Measurements from ENCODE around the gene KRTAP4-6.
"Not testable (repeated sequence)": the region's sequence is repeated elsewhere in the genome, so short reads cannot be mapped to it uniquely, and the experiment has no call there.

KRTAP4-6 gene

DNA sequence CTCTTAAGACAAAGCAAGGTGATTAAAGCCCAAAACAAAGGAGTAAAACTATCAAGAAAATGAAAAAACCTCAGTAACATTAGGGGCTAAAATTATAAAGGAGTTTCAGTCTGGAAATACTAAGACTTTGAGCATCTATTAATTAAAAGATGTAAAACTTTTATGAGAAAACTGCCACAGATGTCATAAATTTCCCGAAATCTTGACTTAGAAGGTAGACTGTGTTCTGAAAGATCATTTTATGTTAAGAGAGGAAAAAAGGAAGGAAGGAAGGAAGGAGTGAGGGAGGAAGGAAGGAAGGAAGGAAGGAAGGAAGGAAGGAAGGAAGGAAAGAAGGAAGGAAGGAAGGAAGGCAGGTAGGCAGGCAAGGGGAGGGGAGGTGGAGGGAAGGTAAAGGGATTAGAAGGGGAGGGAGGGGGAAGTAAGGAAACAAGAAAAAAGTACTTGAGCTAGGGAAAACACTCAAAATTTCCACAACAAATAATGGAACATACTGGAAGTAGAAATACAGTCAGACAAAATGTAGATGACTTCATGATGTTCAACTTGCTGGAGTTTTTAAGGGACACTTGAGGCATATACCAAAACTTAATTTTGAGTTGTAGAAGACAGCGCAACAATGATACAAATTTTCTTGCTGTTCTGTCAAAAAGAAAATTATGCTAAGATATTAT lies 7.3 kb upstream of the KRTAP4-6 start:
- DNase-seq (ENCODE audit: low read depth in 2 of 2, low spot score in 1 of 2), result no peak

DNA sequence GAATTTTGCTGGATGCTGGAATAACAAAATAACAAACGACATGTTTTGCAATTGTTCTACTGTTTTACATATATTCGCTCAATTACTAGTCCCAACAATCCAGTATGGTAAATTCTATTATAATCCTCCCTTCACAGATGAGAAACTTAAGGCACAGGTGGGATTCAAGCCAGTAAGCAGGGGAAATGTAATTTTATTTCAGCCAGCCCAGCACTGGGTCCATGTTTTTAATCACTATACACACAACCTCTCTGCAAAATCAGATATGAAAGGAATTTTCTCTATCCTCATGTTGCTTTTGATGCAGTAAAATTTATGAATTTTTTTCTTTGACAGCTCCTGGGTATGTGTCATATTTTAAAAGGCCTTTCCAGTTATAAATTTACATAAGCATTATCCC lies 4.9 kb upstream of the KRTAP4-6 start:
- no peak for DNase-seq (ENCODE audit: low read depth in 2 of 2, low spot score in 1 of 2)

DNA sequence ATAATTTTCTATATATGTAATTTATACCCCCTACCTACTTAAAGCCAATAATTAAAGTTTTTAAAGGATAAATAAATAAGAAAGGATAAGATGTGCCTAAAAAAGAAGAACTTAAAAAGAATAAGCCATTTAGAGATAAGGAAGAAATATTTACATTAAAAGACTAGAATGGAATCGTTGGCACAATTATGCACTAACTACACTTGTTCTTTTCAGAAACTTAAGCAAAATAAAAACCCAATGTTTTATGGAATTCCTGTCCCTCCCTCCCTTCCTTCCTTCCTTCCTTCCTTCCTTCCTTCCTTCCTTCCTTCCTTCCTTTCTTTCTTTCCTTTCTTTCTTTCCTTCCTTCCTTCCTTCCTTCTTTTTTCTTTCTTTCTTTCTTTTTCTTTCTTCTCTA lies 4.5 kb upstream of the KRTAP4-6 start:
- no peak for DNase-seq (ENCODE audit: low read depth in 2 of 2, low spot score in 1 of 2)

DNA sequence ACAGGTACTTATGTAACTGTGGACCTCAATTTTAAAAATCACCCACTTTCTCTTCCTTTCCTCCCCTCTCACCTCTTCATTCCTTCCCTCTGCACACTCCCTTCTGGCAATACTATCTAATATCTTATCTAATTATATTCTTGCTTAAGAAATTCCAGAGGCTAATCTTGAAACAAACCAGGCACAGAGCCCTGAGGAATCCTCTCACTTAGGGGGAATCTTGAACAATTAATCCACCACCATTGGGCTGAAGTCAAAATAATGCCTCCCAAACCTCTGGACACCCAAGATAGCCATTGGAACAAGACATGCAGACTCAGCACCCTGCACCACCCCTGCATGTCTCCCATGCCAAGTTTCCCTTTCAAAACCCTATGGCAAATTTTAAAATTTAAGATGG lies 1.0 kb upstream of the KRTAP4-6 start:
- no peak for DNase-seq (ENCODE audit: low read depth in 2 of 2, low spot score in 1 of 2)

DNA sequence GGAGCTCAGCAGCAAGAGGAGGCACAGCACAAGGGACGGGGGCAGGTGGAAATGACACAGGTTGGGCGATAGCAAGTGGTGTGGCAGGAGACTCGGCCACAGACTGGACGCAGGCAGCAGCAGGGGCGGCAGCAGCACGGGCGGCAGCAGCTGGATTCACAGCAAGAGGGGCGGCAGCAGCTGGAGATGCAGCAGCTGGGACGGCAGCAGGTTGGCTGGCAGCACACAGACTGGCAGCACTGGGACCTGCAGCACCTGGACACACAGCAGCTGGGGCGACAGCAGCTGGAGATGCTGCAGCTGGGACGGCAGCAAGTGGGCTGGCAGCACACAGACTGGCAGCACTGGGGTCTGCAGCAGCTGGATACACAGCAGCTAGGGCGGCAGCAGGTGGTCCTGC lies 479 bp downstream of the KRTAP4-6 start:
- not testable (repeated sequence) for DNase-seq (ENCODE audit: low read depth in 2 of 2, low spot score in 1 of 2)

DNA sequence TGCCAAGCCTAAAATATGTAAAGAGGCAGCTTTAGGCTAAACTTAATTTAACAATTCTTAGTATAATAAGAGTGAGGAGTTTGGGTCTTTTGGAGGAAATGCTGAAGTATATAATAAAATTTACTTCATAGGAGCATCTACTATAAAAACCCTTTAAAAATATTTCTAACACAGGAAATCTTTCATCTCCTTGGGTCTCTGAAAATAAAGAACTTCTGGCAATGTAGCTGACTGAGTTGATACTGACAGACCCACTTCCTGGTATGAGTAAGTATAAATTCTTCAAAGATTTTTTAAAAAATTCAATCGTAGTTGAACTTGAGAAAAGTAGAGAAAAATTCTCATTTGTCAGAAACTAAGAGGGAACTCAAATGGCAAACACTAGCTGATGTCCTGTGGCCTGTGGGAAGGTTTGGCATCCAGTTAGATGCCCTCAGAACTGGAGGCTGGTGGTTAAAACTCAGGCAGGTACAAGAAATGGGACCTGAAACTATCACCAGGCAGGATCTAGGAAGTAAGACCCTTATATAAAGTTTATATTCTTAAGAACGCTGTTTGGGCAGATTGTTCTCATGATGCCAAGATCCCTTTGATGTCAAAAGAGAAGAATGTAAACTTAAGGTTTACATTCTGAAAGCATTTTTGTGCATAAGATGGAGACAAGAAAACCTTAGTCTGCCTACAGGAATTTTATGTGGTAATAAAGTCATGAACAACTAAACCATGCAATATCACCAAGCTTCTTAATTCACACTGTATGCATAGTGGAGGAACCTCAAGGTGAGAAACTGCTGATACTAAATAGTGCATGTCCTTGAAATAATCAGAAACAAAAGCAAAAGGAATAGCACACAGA lies 6.2 kb downstream of the KRTAP4-6 start:
- no peak for DNase-seq (ENCODE audit: low read depth in 2 of 2, low spot score in 1 of 2)

DNA sequence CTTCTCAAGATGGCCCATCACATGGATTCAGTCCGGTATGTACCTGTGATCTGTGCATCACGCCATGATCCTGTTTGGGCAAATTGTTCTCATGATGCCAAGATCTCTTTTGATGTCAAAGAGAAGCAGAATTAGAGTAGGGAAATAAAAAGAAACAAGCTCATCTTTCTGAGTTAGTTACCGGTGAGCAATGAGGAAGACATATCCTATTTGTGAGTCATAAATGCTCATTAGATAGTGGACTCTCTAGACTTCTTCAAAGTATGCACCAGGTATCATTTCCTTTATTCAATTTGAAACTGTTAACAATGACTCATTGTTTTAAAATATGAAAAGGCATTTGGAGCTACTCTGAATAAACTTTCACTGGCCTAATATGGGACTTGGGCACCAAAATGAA lies 8.4 kb downstream of the KRTAP4-6 start:
- DNase-seq (ENCODE audit: low read depth in 2 of 2, low spot score in 1 of 2), result no peak

DNA sequence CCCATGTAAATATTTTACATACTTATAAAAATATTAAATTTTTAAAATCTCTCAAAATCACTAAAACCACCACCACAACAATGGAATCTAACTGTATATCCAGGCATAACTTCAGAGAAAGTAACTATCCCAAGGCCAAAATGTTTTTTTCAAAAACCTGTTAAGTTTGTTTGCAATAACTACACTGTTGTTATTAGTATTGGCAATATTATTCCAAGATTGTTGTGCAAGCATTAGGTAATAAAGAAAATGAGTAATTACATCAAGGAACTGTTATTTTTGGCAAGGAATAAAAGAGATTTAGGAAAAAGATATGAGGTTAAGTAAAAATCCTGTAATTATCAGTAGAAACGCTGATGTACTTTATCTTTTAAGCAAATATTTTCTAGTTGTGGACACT lies 13.0 kb downstream of the KRTAP4-6 start:
- no peak for DNase-seq (ENCODE audit: low read depth in 2 of 2, low spot score in 1 of 2)

DNA sequence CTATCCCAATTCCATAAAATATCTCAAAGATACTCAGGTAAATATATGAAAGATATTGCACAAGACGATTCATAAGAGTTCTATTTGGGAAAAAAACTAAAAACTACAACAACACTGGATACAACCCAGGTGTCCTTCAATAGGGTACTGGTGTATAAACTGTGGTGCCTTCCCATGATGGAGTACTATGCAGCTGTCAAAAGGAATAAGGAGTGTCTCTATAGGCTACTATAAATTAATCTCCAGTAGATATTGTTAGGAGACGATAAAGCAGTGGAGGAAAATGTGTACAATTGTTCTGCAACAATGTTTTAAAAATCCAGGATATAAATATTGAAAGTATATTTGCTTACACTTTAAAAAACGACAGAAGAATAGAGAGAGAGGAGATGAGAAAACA lies 13.9 kb downstream of the KRTAP4-6 start:
- DNase-seq (ENCODE audit: low read depth in 2 of 2, low spot score in 1 of 2), result no peak

DNA sequence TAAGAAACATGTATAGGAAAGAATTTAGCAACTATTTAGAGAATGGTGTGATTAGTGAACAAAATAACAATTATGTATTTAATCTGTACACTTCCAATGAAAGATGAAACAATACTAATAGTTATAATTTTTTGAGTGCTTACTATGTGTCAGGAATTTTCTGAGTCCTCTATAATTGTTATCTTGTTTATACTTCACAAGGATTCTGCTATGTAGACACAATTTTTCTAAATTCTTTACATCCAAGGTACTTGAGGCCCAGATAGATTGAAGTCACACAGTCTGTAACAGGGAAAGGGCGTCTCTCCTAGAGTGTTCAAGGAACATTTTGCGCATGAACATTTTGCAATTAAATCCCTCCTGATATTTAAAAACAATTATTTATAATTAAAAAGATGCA lies 15.3 kb downstream of the KRTAP4-6 start:
- DNase-seq (ENCODE audit: low read depth in 2 of 2, low spot score in 1 of 2), result no peak

DNA sequence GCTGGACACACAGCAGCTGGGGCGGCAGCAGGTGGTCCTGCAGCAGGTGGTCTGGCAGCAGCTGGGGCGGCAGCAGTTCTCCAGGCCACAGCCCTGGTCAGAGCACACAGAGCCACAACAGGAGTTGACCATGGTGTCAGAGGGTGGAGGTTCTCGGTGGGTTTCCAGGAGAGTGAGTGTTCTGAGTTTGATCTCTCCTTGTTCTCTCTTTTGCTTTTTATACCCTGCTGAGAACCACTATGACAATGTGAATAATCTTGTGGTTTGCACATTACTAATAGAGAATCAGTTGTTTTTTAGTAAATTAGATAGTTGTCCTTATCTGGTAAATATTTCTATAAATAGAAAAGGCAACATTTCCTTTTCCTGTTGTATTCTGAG lies 16.4 kb downstream of the KRTAP4-6 start, which contains the start of gene KRTAP4-12:
Gene KRTAP4-12, minus strand, starts transcription at position 192 of the 381 bp plus-strand sequence. Its CDS starts 60 bp downstream, at position 132.
- not testable (repeated sequence) for DNase-seq (ENCODE audit: low read depth in 2 of 2, low spot score in 1 of 2)

DNA sequence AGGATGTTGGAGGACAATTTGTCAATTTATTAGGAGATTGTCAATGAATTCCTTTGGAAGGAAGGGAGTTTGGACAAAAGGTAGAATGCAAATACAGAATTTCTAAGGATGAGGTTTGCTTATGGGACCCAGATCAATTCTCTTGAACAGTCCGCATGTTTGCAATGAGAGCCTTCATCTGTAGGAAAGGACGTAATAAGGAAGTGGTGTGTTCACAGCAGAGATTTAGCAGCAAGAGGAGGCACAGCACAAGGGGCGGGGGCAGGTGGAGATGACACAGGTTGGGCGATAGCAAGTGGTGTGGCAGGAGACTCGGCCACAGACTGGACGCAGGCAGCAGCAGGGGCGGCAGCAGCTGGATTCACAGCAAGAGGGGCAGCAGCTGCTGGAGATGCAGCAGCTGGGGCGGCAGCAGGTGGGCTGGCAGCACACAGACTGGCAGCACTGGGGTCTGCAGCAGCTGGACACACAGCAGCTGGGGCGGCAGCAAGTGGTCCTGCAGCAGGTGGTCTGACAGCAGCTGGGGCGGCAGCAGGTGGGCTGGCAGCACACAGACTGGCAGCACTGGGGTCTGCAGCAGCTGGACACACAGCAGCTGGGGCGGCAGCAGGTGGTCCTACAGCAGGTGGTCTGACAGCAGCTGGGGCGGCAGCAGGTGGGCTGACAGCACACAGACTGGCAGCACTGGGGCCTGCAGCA lies 16.9 kb downstream of the KRTAP4-6 start:
- DNase-seq (ENCODE audit: low read depth in 2 of 2, low spot score in 1 of 2), result not testable (repeated sequence)

DNA sequence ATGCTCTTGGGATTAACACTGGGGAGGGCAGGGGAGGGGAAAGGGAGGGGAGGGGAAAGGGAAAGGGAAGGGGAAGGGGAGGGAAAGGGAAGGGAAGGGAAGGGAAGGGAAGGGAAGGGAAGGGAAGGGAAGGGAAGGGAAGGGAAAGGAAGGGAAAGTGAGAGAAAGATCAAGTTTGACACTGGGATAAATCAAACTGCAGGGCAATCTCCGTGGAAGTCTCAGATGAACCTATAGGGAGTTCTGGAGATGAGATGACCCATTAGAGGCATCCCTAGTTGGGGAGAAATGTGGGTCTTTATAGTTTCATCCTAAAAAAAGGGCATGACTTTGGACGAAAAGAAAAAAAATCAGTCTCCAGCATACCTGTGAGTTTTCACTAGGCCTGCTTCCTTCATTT lies 18.6 kb downstream of the KRTAP4-6 start:
- no peak for DNase-seq (ENCODE audit: low read depth in 2 of 2, low spot score in 1 of 2)

DNA sequence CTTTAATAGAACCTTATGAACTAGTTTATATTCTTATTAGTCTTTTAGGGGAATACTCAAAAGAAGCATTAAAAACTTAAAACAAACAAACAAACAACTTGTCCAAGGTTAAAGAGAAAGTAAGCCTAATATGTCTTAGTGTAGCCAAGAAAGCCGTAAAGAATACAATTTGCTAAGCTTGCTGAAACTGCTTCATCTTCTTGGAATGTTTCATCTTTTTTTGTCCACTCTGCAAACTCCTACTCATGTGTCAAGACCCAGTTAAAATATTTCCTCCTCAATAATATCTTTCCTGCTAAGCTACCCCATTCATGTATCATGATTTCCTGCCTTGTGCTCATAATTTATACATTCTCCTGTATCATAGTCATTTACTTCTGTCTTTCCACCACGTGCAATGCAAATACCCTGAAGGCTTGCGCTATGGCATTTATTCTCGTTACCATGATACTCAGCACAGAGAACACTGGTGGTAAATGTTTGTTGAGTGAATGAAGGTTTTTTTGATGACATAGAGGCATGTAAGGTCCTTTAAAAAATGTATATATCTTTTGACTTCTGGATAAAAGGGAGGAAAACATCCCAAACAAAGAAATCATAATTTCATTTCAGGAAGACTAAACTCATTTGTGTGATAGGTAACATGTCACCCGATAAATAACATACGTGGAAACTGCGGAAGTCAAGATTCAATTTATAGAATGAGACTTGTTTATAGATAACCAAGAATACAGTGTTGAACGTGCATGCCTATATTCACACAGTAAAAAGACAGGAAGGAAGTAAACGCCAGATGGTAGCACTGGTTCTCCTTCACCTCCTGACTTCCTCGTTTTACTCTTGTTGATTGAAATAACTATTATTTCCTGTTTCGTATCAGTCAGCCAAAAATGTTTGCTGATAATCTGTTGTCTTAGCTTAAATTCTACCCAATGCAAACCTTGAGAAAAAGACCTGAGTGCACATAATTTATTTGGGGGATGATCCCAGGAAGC lies 20.4 kb downstream of the KRTAP4-6 start:
- not testable (repeated sequence) for DNase-seq (ENCODE audit: low read depth in 2 of 2, low spot score in 1 of 2)

DNA sequence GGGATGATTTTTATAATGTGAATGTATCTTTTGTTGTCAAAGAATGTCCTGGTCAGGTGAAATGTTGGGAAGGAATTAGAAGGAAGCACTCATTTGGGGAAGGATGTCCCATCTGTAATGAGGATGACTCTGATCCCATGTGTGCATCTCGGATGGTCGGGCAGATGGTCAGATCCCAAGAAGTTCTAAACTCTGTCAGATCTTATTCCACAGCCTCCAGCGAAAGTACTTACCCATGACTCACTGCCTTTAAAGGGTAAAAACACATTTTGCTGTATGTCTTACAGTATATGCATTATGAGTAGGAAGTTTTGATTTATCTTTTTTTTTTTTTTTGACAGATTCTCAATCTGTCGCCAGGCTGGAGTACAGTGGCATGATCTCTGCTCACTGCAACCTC lies 21.6 kb downstream of the KRTAP4-6 start:
- DNase-seq (ENCODE audit: low read depth in 2 of 2, low spot score in 1 of 2), result no peak

DNA sequence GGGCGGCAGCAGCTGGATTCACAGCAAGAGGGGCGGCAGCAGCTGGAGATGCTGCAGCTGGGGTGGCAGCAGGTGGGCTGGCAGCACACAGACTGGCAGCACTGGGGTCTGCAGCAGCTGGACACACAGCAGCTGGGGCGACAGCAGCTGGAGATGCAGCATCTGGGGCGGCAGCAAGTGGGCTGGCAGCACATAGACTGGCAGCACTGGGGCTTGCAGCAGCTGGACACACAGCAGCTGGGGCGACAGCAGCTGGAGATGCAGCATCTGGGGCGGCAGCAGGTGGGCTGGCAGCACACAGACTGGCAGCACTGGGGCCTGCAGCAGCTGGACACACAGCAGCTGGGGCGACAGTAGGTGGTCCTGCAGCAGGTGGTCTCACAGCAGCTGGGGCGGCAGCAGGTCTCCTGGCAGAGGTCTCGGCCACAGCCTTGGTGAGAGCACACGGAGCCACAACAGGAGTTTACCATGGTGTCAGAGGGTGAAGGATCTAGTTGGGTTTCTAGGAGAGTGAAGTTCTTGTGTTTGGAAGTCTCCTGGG lies 22.4 kb downstream of the KRTAP4-6 start, which contains the start of gene KRTAP4-11:
Gene KRTAP4-11, minus strand, starts transcription at position 528 of the 541 bp plus-strand sequence. Its CDS starts 58 bp downstream, at position 470.
- not testable (repeated sequence) for DNase-seq (ENCODE audit: low read depth in 2 of 2, low spot score in 1 of 2)

DNA sequence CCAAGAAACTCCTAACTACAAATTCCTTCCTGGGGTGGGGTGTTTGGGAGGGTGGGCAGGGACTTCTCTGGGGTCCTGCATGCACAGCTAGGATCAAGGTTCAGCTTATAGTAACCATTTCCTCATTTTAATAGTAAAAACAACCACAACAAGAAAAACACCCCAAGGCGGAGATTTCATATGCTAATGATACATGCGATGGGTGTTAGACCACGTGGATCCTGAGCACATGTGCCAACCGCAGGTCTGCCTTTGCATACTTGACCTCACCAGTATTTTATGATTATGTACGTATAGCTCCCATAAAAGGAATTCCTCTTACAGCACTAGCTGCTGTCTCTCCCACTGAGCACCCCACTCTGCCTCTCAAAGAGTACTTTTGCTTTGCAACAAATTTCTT lies 24.0 kb downstream of the KRTAP4-6 start:
- no peak for DNase-seq (ENCODE audit: low read depth in 2 of 2, low spot score in 1 of 2)

DNA sequence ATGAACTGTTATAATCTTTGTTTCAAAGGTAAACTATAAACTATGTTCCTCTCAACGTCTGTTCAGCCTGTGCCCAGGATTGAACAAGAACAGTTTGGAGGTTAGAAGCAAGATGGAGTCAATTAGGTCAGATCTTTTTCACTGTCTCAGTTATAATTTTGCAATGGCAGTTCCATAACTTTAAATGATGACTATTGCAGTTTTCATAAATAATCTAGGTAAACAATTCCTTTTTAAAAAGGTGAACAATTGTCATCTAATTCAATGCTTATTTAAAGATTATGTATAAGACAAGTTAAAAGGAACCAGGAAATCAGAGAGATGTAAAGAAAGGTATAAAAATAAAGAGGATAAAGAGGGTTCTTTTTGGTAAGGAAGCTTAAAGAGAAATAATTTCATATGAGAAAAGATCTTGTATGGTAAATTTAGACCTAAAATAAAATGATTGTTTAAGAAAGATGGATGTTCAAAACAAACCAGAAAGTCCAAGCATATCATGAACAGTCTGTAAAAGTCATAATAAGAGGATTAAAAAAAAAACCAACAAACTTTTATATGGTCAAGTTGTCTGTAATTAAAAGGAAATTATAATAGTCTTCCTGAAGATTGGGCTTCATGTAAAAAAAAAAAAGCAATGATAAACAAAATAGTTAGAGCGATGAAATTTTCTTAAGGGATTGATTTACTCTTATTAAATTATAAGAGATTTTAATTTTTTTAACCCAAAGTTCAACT lies 29.0 kb downstream of the KRTAP4-6 start:
- DNase-seq (ENCODE audit: low read depth in 2 of 2, low spot score in 1 of 2), result no peak

DNA sequence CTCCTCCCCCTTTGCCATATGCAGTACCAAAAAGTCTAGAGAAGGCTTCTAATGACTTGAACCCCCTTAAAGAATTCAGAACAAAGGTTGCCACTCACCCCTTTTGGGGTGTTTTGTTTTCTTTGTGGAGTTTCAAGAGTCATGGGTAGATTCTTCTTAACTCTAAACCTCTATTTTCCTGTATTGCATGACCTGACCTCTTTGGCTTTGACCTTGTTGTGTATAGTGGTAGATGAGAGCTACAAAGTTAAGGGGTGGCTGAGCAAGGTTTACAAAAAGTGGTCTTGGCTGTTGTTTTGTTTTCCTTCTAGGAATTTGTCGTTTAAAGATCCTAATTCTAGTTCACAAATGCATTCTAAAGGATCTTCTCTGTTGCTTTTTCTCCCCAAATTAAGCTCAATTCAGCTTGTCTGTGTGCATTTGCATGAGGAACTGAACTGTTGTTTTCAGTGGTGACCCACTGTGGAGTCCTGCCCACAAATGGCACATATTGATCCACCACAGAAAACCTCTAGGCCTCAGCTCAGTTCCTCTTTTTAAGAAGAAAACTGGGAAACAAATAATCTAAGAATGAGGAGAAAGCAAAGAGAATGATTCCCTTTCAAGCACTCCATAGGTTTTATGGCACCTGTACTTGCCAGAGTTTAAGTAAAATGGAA lies 31.5 kb downstream of the KRTAP4-6 start:
- not testable (repeated sequence) for DNase-seq (ENCODE audit: low read depth in 2 of 2, low spot score in 1 of 2)
